Heart left ventricle (tissue), 13 donors: ENCODE results near the gene IDH2.

Source experiments
- POLR2A ChIP-seq, 2 donors: fragments of 450-650 bp; IDR thresholded peaks; one replicate each; pipeline ENCODE4 v1.6.1; 2017; ENCODE audit warnings: antibody characterized with exemption in 2 of 2, mild to moderate bottlenecking in 2 of 2, moderate library complexity in 2 of 2
- TF ChIP-seq, protein P1 (sequence below), 12 donors: fragments of 200-600 bp; sonication (generic) in 4 of 12; IDR thresholded peaks; one replicate each; pipeline versions ENCODE4 v1.5.0 to v1.8.0; 2018 to 2022; ENCODE audit warnings: antibody characterized with exemption in 12 of 12, mild to moderate bottlenecking in 5 of 12
- donor health status: ischemic (EF 13 %, LVEDD 7.1; RV severe dilation, severe dysfunction).
- donor health status: DM: no; HTN: yes; CAD: no.
- donor health status: DM: no; HTN: no; CAD: no.
- donor health status: ischemic (EF 25% LVEDD 6.9; RV normal size, moderate dysfunction).
- donor health status: ischemic (EF 25% LVEDD 5.7; RV mildly dilated, moderate dysfunction).
- donor health status: ischemic (EF 35%, LVEDD 5.7; RV mildly dilated, moderate dysfunction).
- donor health status: nonischemic (EF 11% LVEDD 7.7; RV severe dilation, severe dysfunction).
- donor health status: DM: yes; HTN: yes; CAD: no.
- donor health status: PGD.
- donor health status: ischemic (EF 29% LVEDD 5.4; RV normal size, mild dysfunction).
- donor health status: nonischemic (EF 23%, LVEDD 6.1; RV moderate dilation, normal function).

DNA sequence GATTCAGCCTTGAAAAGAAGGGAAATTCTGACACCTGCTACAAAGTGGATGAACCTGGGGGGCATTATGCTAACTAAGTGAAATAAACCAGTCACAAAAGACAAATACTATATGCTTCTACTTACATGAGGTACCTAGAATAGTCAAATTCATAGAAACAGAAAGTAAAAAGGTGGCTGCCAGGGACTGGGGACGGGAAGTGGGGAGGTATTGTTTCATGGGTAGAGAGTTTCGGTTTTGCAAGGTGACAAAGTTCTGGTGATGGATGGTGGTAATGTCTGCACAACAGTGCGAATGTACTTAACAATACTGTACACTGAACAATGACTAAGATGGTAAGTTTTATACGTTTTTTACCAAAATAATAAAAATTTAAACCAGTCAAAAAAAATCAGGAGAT, 4.8 kb downstream of the IDH2 start:
- TF ChIP-seq POLR2A (IDR thresholded peaks at IDR 0.05): no peak
- TF ChIP-seq, protein P1, sequence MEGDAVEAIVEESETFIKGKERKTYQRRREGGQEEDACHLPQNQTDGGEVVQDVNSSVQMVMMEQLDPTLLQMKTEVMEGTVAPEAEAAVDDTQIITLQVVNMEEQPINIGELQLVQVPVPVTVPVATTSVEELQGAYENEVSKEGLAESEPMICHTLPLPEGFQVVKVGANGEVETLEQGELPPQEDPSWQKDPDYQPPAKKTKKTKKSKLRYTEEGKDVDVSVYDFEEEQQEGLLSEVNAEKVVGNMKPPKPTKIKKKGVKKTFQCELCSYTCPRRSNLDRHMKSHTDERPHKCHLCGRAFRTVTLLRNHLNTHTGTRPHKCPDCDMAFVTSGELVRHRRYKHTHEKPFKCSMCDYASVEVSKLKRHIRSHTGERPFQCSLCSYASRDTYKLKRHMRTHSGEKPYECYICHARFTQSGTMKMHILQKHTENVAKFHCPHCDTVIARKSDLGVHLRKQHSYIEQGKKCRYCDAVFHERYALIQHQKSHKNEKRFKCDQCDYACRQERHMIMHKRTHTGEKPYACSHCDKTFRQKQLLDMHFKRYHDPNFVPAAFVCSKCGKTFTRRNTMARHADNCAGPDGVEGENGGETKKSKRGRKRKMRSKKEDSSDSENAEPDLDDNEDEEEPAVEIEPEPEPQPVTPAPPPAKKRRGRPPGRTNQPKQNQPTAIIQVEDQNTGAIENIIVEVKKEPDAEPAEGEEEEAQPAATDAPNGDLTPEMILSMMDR (IDR thresholded peaks at IDR 0.05): no peak
